A673 (cell line): ENCODE results near the gene ABCC9. TPM values are rescaled to one million over a fixed set of nuclear protein-coding genes. Genes with fewer than 3 reads are reported as not detected.
"Not testable (repeated sequence)": the region's sequence is repeated elsewhere in the genome, so short reads cannot be mapped to it uniquely, and the experiment has no call there.

Source experiments
- BruUV-seq: library from RNA; stranded (reverse); fragments of 400-500 nt; replicated peaks from 2 replicates; lab custom pipeline; 2021; lab: Mats Ljungman, UMichigan
- CTCF ChIA-PET: fragments of 300-600 bp; sonication (Branson Sonifier 250); formaldehyde crosslinking; loops from one replicate; lab custom pipeline; 2022; ENCODE audit warnings: antibody characterized with exemption; lab: Charles Lee
- POLR2A ChIA-PET: fragments of 300-600 bp; sonication (Branson Sonifier 250); formaldehyde crosslinking; loops from one replicate; lab custom pipeline; 2022; ENCODE audit warnings: antibody characterized with exemption; ENCODE audit not compliant: low non-redundant PET; lab: Charles Lee
- DNase-seq: peaks from one replicate; pipeline ENCODE4 v3.0.0-alpha.2; 2015; ENCODE audit warnings: low spot score
- H3K27ac ChIP-seq: fragments of 200-600 bp; sonication (generic); 2 replicates; pipeline ENCODE4 v1.5.1; 2016; ENCODE audit warnings: mixed run types, low read depth, mild to moderate bottlenecking, mixed read lengths, antibody characterized with exemption, low read length; ENCODE audit not compliant: poor library complexity, severe bottlenecking
- H3K27me3 ChIP-seq: fragments of 200-600 bp; sonication (generic); replicated peaks from 2 replicates; pipeline ENCODE4 v1.6.1; 2017; ENCODE audit warnings: mixed run types, low read depth, mild to moderate bottlenecking, mixed read lengths, antibody characterized with exemption, low read length; ENCODE audit not compliant: insufficient read depth, poor library complexity
- H3K36me3 ChIP-seq: fragments of 200-600 bp; sonication (generic); 2 replicates; pipeline ENCODE4 v1.6.1; 2016; ENCODE audit warnings: mixed run types, mild to moderate bottlenecking, mixed read lengths, antibody characterized with exemption, low read length; ENCODE audit not compliant: insufficient read depth, poor library complexity, severe bottlenecking
- H3K4me1 ChIP-seq: fragments of 200-600 bp; sonication (generic); 2 replicates; pipeline ENCODE4 v1.6.1; 2017; ENCODE audit warnings: mixed run types, mild to moderate bottlenecking, mixed read lengths, antibody characterized with exemption, low read length; ENCODE audit not compliant: insufficient read depth, poor library complexity, severe bottlenecking
- H3K4me3 ChIP-seq: fragments of 200-600 bp; sonication (generic); 2 replicates; pipeline ENCODE4 v1.5.1; 2016; ENCODE audit warnings: low read depth, mixed run types, mild to moderate bottlenecking, mixed read lengths, low read length; ENCODE audit not compliant: poor library complexity, severe bottlenecking
- H3K9me3 ChIP-seq: fragments of 200-600 bp; sonication (generic); 2 replicates; pipeline ENCODE4 v1.6.1; 2016; ENCODE audit warnings: mixed run types, low read depth, mild to moderate bottlenecking, mixed read lengths, antibody characterized with exemption, low read length; ENCODE audit not compliant: poor library complexity, severe bottlenecking
- EZH2 ChIP-seq: fragments of 200-600 bp; sonication (generic); IDR thresholded peaks from 2 replicates; pipeline ENCODE4 v1.6.1; 2017; ENCODE audit warnings: borderline replicate concordance, low read depth, mild to moderate bottlenecking, mixed read lengths, antibody characterized with exemption, low read length; ENCODE audit not compliant: poor library complexity, severe bottlenecking
- intact Hi-C: fragments of 100-400 bp; cut with micrococcal nuclease; formaldehyde crosslinking; loops from one replicate; pipeline ENCODE4 v1.10.0; 2022; ENCODE audit not compliant: unreplicated experiment
- total RNA-seq: library from RNA; stranded (reverse); gene quantifications from 2 replicates; pipeline ENCODE4 v1.2.3, GENCODE V29; 2021
- TF ChIP-seq, protein P1 (sequence below): fragments of 300-800, 200-600 bp; sonication (generic); conservative IDR thresholded peaks from 2 replicates; pipeline ENCODE4 v1.5.1; 2017; ENCODE audit warnings: low read depth, mild to moderate bottlenecking, antibody characterized with exemption, low read length, moderate library complexity, mixed read lengths

The ABCC9 gene
- total RNA-seq, 1 experiment from 2014 or later, result not detected

DNA sequence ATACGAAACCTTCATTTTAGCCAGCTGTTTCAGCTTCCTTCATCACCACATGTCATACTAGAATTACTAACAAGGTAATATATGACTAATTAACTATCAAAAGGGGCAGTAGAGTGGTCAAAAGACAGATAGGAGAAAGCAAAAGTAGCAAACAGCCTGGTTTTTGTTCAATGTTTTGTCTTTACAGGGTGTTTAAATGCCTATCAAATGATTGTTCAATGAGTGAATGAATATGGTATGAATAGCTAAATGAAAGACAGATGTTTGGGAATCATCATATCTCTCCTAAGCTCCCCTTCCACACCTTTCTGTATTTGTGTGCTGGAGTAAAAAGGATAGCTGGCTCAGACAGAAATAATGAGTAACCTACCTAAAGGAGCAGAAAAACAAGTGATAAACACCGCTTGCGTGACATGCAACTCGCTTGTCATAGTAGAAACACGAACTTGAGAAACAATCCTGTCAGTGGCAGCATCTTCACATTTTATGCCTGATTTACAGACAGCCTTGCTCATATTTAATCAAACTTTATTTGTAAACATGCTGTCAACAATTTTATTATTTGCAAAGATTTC lies 34.2 kb downstream of the ABCC9 start:
- DNase-seq, result no peak
- intact Hi-C loops, result no loop called here
- Histone ChIP-seq H3K27ac (no peak overlapping the region), H3K9me3 (no peaks in the 10 kb centered on the region), H3K4me1 (no peaks in the 10 kb centered on the region), H3K27me3 (peaks cover 14% of the 10 kb centered on the region), H3K4me3 (no peak overlapping the region), H3K36me3 (no peaks in the 10 kb centered on the region)
- BruUV-seq, result no TSS peak
- CTCF ChIA-PET, result no interaction called here
- POLR2A ChIA-PET, result no interaction called here
- no peak for TF ChIP-seq EZH2
- TF ChIP-seq, protein P1, sequence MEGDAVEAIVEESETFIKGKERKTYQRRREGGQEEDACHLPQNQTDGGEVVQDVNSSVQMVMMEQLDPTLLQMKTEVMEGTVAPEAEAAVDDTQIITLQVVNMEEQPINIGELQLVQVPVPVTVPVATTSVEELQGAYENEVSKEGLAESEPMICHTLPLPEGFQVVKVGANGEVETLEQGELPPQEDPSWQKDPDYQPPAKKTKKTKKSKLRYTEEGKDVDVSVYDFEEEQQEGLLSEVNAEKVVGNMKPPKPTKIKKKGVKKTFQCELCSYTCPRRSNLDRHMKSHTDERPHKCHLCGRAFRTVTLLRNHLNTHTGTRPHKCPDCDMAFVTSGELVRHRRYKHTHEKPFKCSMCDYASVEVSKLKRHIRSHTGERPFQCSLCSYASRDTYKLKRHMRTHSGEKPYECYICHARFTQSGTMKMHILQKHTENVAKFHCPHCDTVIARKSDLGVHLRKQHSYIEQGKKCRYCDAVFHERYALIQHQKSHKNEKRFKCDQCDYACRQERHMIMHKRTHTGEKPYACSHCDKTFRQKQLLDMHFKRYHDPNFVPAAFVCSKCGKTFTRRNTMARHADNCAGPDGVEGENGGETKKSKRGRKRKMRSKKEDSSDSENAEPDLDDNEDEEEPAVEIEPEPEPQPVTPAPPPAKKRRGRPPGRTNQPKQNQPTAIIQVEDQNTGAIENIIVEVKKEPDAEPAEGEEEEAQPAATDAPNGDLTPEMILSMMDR, result no peak

DNA sequence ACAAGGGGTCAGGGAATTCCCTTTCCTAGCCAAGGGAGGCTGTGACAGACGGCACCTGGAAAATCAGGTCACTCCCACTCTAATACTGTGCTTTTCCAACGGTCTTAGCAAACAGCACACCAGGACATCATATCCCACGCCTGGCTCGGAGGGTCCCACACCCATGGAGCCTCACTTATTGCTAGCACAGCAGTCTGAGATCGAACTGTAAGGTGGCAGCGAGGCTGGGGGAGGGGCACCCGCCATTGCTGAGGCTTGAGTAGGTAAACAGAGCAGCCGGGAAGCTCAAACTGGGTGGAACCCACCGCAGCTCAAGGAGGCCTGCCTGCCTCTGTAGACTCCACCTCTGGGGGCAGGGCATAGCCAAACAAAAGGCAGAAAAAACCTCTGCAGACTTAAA lies 41.7 kb downstream of the ABCC9 start:
- BruUV-seq, H3K27me3 ChIP-seq, DNase-seq, POLR2A ChIA-PET, H3K4me1 ChIP-seq, intact Hi-C loops, H3K36me3 ChIP-seq, H3K4me3 ChIP-seq, H3K27ac ChIP-seq, CTCF ChIA-PET, H3K9me3 ChIP-seq: not testable (repeated sequence)

DNA sequence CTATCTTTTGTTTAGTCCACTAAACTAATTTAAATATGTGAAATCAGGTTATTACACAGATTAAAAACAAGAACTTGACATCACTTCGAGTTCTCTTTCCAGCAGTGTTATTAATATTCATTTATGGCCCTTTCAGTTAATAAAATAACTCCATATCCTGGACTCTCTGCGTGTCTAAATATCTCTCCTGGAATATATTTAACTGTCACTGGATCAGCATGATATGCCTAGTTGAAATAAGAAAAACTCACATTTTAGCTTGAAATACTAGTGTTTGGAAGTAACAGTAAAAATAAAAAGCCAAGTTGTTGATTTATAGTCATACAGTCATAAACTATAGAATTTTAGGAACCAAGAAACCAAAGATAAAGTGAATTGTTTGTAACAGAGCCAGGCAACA lies 45.6 kb downstream of the ABCC9 start:
- no peak overlapping the region for H3K4me3 ChIP-seq
- no peaks in the 10 kb centered on the region for H3K9me3 ChIP-seq
- H3K4me1 ChIP-seq, result no peaks in the 10 kb centered on the region
- no TSS peak for BruUV-seq
- DNase-seq, result no peak
- ChIA-PET CTCF (no interaction called here), POLR2A (no interaction called here)
- TF ChIP-seq, protein P1, result no peak
- no peak for TF ChIP-seq EZH2
- intact Hi-C loops, result no loop called here
- peaks cover 9% of the 10 kb centered on the region for H3K27me3 ChIP-seq
- H3K36me3 ChIP-seq, result no peaks in the 10 kb centered on the region
- H3K27ac ChIP-seq, result no peak overlapping the region

DNA sequence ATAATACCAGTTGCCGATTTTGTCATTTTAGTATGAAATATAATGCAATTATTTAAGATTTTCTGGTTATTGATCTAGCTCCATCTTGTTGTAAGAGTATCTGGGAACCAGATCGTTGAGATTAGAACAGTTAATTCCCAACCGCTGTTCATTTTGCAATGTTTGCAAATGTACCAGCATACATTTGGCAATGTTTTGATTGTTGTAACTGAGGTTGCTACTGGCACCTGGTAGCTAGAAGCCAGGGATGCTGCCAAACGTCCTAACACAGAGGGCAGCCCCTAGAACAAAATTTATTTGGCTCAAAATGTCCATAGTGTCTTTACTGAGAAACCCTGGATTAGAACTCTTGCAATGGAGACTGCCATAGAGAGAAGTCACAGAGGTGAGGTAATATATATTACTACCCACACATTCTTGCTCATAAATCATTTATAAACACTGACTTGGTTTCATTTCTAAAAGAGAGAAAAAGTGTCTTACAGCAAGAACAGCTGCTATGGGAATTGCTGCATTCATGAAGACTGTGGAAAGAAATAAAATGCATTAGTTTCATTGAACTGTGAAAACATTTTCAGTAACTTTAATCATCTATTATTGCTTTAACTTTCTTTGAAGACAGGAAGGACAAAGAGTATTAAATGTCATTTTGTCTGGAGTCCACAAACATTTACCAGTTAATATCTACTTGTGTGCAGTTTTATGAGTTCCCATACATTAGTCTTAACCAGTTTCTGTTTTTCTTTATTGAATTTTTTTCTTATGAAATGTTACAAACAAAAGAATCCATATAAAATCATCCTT lies 46.2 kb downstream of the ABCC9 start:
- H3K27me3 ChIP-seq, result peaks cover 9% of the 10 kb centered on the region
- POLR2A ChIA-PET, result no interaction called here
- H3K4me1 ChIP-seq, result no peaks in the 10 kb centered on the region
- no peak for TF ChIP-seq EZH2
- TF ChIP-seq, protein P1, result no peak
- no peak overlapping the region for H3K4me3 ChIP-seq
- CTCF ChIA-PET, result no interaction called here
- H3K27ac ChIP-seq, result no peak overlapping the region
- H3K36me3 ChIP-seq, result no peaks in the 10 kb centered on the region
- no peak for DNase-seq
- no peaks in the 10 kb centered on the region for H3K9me3 ChIP-seq
- no TSS peak for BruUV-seq
- intact Hi-C loops, result no loop called here
